Activated CD8-positive, alpha-beta T cell treated with anti-CD3 and anti-CD28 coated beads, Interleukin-2, amount 10 ng/mL, durations not matched to agents 7 days and 5 days (primary cell): ENCODE measurements around the gene NDRG4. TPM values are rescaled to one million over a fixed set of nuclear protein-coding genes. Genes with fewer than 3 reads are reported as not detected.

Source experiments
- ATAC-seq: fragments of 150-1000 bp; cut with Tn5 transposase; one replicate; pipeline ENCODE4 v1.10.0; 2021; ENCODE audit warnings: moderate library complexity
- CTCF ChIA-PET: fragments of 350-600 bp; sonication (Branson Sonifier 250); formaldehyde crosslinking; loops from one replicate; lab custom pipeline; 2021; ENCODE audit warnings: antibody characterized with exemption; lab: Charles Lee
- POLR2A ChIA-PET: fragments of 350-600 bp; sonication (Branson Sonifier 250); formaldehyde crosslinking; loops from one replicate; lab custom pipeline; 2021; ENCODE audit warnings: antibody characterized with exemption; lab: Charles Lee
- DNase-seq: peaks from one replicate; pipeline ENCODE4 v3.0.0-alpha.2; 2020
- H3K27ac Mint-ChIP-seq: one replicate; pipeline ENCODE4 v1.8.0; 2021; ENCODE audit warnings: mild to moderate bottlenecking, mixed read lengths
- H3K27me3 Mint-ChIP-seq: one replicate; pipeline ENCODE4 v1.8.0; 2021; ENCODE audit warnings: low read depth, mixed read lengths
- H3K36me3 Mint-ChIP-seq: one replicate; pipeline ENCODE4 v1.8.0; 2021; ENCODE audit warnings: low read depth, mixed read lengths
- H3K4me1 Mint-ChIP-seq: one replicate; pipeline ENCODE4 v1.8.0; 2021; ENCODE audit warnings: low read depth, mixed read lengths
- H3K4me3 Mint-ChIP-seq: one replicate; pipeline ENCODE4 v1.8.0; 2021; ENCODE audit warnings: mild to moderate bottlenecking, mixed read lengths
- H3K9me3 Mint-ChIP-seq: one replicate; pipeline ENCODE4 v1.8.0; 2022; ENCODE audit warnings: mixed read lengths; ENCODE audit not compliant: insufficient read depth
- total RNA-seq, 2 experiments: library from RNA; stranded (reverse); gene quantifications; one replicate each; pipeline ENCODE4 v1.2.3, GENCODE V29; 2021

NDRG4 gene
- total RNA-seq, 2 experiments from 2014 or later: not detected

DNA sequence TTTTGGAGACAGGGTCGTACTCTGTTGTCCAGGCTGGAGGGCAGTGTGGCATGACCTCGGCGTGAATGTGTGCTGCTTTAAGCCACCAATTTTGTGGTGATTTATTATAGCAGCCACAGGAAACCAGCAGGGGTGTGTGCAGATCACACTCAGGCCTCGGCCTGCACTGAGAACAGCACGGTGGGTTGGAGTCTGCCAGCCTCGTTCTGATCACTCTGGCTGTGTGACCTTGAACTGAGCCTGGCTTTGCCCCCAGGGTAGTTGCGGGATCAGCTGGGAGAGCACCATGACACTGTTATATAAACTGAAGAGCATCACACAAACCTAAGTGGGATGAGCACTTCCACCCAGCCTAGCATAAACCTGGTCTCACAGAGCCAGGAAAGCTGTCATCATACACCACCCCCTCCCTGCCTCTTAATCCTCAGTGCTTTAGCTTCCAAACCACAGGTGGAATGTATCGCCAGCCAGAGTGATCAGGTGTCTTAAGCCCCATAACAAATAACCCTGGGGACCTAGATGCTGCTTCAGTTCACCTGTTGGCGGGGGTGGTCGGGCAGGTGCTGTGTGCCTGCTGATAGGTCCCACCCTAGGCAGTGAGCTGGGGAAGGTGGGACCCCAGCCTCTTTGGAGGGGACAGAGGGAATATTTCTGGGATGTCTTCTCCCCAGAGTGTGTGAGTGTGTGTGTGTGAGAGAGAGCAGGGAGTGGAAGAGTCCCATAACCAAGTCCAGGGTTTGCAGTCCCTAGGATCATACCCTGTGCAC, 28.6 kb upstream of the NDRG4 start:
- peaks cover 24% of the 10 kb centered on the region for H3K27me3 Mint-ChIP-seq
- no peak for ATAC-seq
- no peaks in the 10 kb centered on the region for H3K36me3 Mint-ChIP-seq
- no peak overlapping the region for H3K27ac Mint-ChIP-seq
- POLR2A ChIA-PET: no interaction called here
- H3K9me3 Mint-ChIP-seq: no peaks in the 10 kb centered on the region
- CTCF ChIA-PET: interaction anchor here (1.7 to 2.2 kb wide), 2 partner anchors 16 to 135 kb away, joined by 4 to 9 read pairs; no protein-coding TSS in a partner anchor
- DNase-seq: no peak
- no peak overlapping the region for H3K4me3 Mint-ChIP-seq
- no peaks in the 10 kb centered on the region for H3K4me1 Mint-ChIP-seq

- DNase-seq (no peak), ATAC-seq (no peak)
- Mint-ChIP-seq H3K36me3 (no peaks in the 10 kb centered on the region), H3K9me3 (no peaks in the 10 kb centered on the region), H3K4me1 (no peaks in the 10 kb centered on the region), H3K27me3 (peaks cover 18% of the 10 kb centered on the region), H3K4me3 (no peak overlapping the region), H3K27ac (no peak overlapping the region)
- CTCF ChIA-PET: interaction anchor here (2.2 kb wide), 1 partner anchor 15 kb away, joined by 9 read pairs; no protein-coding TSS in a partner anchor
- POLR2A ChIA-PET: no interaction called here
Measured at GRCh38 chr16:58472266-58472665, 27.7 kb upstream of the NDRG4 start.

DNA sequence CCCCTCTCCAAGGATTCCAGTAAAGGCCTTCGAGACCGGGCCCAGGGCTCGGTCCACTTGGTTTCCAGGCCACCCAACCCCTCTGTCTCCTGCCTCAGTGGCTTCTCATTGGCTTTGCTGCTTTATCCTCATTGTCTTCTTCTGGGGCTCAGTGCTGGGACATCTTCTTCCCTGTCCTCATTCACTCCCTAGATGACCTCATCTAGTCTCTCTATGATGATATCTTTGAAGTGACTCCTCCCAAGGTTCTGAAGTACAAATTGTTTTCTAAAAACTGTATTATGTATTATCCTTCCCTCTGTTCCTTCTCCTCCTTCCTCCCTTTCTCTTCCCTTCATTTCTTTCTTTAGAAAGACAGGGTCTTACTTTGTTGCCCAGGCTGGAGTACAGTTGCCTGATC, 27.1 kb upstream of the NDRG4 start:
- CTCF ChIA-PET: interaction anchor here (1.0 kb wide), 1 partner anchor 136 kb away, joined by 4 read pairs; no protein-coding TSS in a partner anchor
- no peak for DNase-seq
- Mint-ChIP-seq H3K9me3 (no peaks in the 10 kb centered on the region), H3K4me1 (no peaks in the 10 kb centered on the region), H3K27ac (no peak overlapping the region), H3K27me3 (peaks cover 19% of the 10 kb centered on the region), H3K36me3 (no peaks in the 10 kb centered on the region), H3K4me3 (no peak overlapping the region)
- POLR2A ChIA-PET: no interaction called here
- no peak for ATAC-seq

- H3K36me3 Mint-ChIP-seq: no peaks in the 10 kb centered on the region
- no peaks in the 10 kb centered on the region for H3K4me1 Mint-ChIP-seq
- ATAC-seq (no peak), DNase-seq (no peak)
- peaks cover 16% of the 10 kb centered on the region for H3K27me3 Mint-ChIP-seq
- ChIA-PET CTCF (interaction anchor here (0.7 to 1.3 kb wide), 2 partner anchors 13 to 137 kb away, joined by 3 to 5 read pairs; no protein-coding TSS in a partner anchor), POLR2A (interaction anchor here (0.6 kb wide), 1 partner anchor 445 kb away, joined by 3 read pairs; no protein-coding TSS in a partner anchor)
- no peaks in the 10 kb centered on the region for H3K9me3 Mint-ChIP-seq
- H3K27ac Mint-ChIP-seq: no peak overlapping the region
- no peak overlapping the region for H3K4me3 Mint-ChIP-seq
Measured at GRCh38 chr16:58474296-58474695, 25.6 kb upstream of the NDRG4 start.

- Mint-ChIP-seq H3K9me3 (no peaks in the 10 kb centered on the region), H3K27me3 (peaks cover 18% of the 10 kb centered on the region), H3K4me1 (no peaks in the 10 kb centered on the region), H3K36me3 (no peaks in the 10 kb centered on the region), H3K27ac (no peak overlapping the region), H3K4me3 (no peak overlapping the region)
- ATAC-seq (no peak), DNase-seq (no peak)
- ChIA-PET POLR2A (no interaction called here), CTCF (interaction anchor here (1.0 to 1.3 kb wide), 2 partner anchors 12 to 138 kb away, joined by 3 to 5 read pairs; no protein-coding TSS in a partner anchor)
Measured at GRCh38 chr16:58475091-58475619, 24.8 kb upstream of the NDRG4 start.

- ChIA-PET CTCF (no interaction called here), POLR2A (no interaction called here)
- no peak overlapping the region for H3K27ac Mint-ChIP-seq
- ATAC-seq: no peak
- no peaks in the 10 kb centered on the region for H3K36me3 Mint-ChIP-seq
- H3K27me3 Mint-ChIP-seq: peaks cover 15% of the 10 kb centered on the region
- no peaks in the 10 kb centered on the region for H3K4me1 Mint-ChIP-seq
- H3K4me3 Mint-ChIP-seq: no peak overlapping the region
- no peak for DNase-seq
- no peaks in the 10 kb centered on the region for H3K9me3 Mint-ChIP-seq
Measured at GRCh38 chr16:58476791-58477190, 23.2 kb upstream of the NDRG4 start.

GRCh38 chr16:58478427-58478826, 21.5 kb upstream of the NDRG4 start:
- H3K4me1 Mint-ChIP-seq: no peaks in the 10 kb centered on the region
- no peaks in the 10 kb centered on the region for H3K36me3 Mint-ChIP-seq
- ChIA-PET POLR2A (no interaction called here), CTCF (interaction anchor here (0.7 kb wide), 1 partner anchor 478 kb away, joined by 3 read pairs; no protein-coding TSS in a partner anchor)
- no peak for DNase-seq
- no peaks in the 10 kb centered on the region for H3K9me3 Mint-ChIP-seq
- no peak for ATAC-seq
- H3K27ac Mint-ChIP-seq: no peak overlapping the region
- H3K4me3 Mint-ChIP-seq: no peak overlapping the region
- H3K27me3 Mint-ChIP-seq: peaks cover 11% of the 10 kb centered on the region

- H3K4me1 Mint-ChIP-seq: no peaks in the 10 kb centered on the region
- no peaks in the 10 kb centered on the region for H3K36me3 Mint-ChIP-seq
- H3K27me3 Mint-ChIP-seq: peaks cover 9% of the 10 kb centered on the region
- DNase-seq (no peak), ATAC-seq (no peak)
- ChIA-PET POLR2A (no interaction called here), CTCF (interaction anchor here (1.5 kb wide), 1 partner anchor 145 kb away, joined by 4 read pairs; no protein-coding TSS in a partner anchor)
- no peak overlapping the region for H3K27ac Mint-ChIP-seq
- H3K4me3 Mint-ChIP-seq: no peak overlapping the region
- no peaks in the 10 kb centered on the region for H3K9me3 Mint-ChIP-seq
Measured at GRCh38 chr16:58481226-58481869, 18.6 kb upstream of the NDRG4 start.

- no peak overlapping the region for H3K27ac Mint-ChIP-seq
- H3K4me1 Mint-ChIP-seq: no peaks in the 10 kb centered on the region
- POLR2A ChIA-PET: no interaction called here
- DNase-seq (no peak), ATAC-seq (no peak)
- peaks cover 10% of the 10 kb centered on the region for H3K27me3 Mint-ChIP-seq
- no peak overlapping the region for H3K4me3 Mint-ChIP-seq
- no peaks in the 10 kb centered on the region for H3K9me3 Mint-ChIP-seq
- H3K36me3 Mint-ChIP-seq: no peaks in the 10 kb centered on the region
- CTCF ChIA-PET: no interaction called here
Measured at GRCh38 chr16:58481931-58482330, 18.0 kb upstream of the NDRG4 start.

- H3K27ac Mint-ChIP-seq: no peak overlapping the region
- no peaks in the 10 kb centered on the region for H3K9me3 Mint-ChIP-seq
- CTCF ChIA-PET: interaction anchor here (1.2 to 7.0 kb wide), 2 partner anchors 149 to 186 kb away, joined by 3 to 149 read pairs; no protein-coding TSS in a partner anchor
- peaks cover 5% of the 10 kb centered on the region for H3K27me3 Mint-ChIP-seq
- no peak for ATAC-seq
- H3K4me1 Mint-ChIP-seq: no peaks in the 10 kb centered on the region
- POLR2A ChIA-PET: interaction anchor here (0.9 kb wide), 1 partner anchor 93 kb away, joined by 3 read pairs; the partner anchor contains the start of gene GINS3
- H3K4me3 Mint-ChIP-seq: no peak overlapping the region
- DNase-seq: no peak
- no peaks in the 10 kb centered on the region for H3K36me3 Mint-ChIP-seq
Measured at GRCh38 chr16:58485184-58485887, 14.6 kb upstream of the NDRG4 start.
